GM18505 (cell line): ENCODE data around the gene CAMK1D.

Experiments
- ATAC-seq: cut with Tn5 transposase; IDR thresholded peaks from one replicate; pipeline ENCODE4 v1.9.1; 2021; ENCODE audit not compliant: unreplicated experiment
- POLR2A ChIP-seq: IDR thresholded peaks from 4 replicates; pipeline ENCODE4 v1.6.1; 2011; ENCODE audit warnings: borderline replicate concordance; ENCODE audit not compliant: insufficient read depth, insufficient read length; ENCODE audit errors: extremely low read depth

Gene CAMK1D

GRCh38 chr10:12743941-12744340 is 394.6 kb downstream of the CAMK1D start:
- no peak for TF ChIP-seq POLR2A
- ATAC-seq: no peak

DNA sequence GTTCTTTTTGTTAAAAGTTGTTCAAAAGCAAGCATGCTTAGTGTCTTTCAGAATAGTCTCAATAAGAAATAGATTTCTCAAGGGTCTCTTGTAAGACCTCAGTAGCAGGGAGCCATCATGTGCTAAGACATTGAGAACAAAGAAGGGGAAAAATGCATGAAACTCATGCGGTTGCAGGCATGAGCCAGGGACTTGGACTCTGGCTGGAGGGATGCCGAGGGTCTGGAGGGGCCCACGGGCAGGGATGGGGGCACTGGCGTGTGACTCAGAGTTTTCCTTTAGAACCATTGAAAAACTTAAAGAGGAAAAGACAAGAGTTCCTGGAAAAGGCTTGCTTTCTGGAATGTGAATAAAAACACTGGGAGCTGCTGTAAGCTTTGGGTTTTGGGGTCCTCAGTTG is 398.8 kb downstream of the CAMK1D start:
- no peak for TF ChIP-seq POLR2A
- no peak for ATAC-seq

GRCh38 chr10:12749760-12750478 is 400.6 kb downstream of the CAMK1D start:
- no peak for TF ChIP-seq POLR2A
- ATAC-seq: no peak

- TF ChIP-seq POLR2A: no peak
- ATAC-seq: no peak
Observed at GRCh38 chr10:12750526-12751201, 401.3 kb downstream of the CAMK1D start.

GRCh38 chr10:12755075-12755474 is 405.7 kb downstream of the CAMK1D start:
- no peak for ATAC-seq
- TF ChIP-seq POLR2A: no peak

DNA sequence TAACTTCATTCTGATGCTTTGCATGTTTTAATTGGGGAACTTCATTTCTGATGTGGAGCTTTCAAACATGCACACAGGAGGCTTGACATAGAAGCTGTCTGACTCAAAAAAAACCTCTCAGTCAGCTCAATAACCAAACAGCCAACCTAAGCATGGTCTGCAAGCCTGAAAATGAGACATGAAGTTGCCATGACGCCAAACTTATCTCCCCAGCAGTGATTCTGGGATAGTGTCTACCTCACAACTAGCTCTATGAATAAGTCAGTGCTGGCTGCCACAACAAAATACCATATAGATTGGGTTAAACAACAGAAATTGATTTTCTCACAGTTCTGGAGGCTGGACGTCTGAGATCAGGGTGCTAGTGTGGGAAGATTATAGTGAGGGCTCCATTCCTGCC is 408.0 kb downstream of the CAMK1D start:
- TF ChIP-seq POLR2A: no peak
- no peak for ATAC-seq

- no peak for TF ChIP-seq POLR2A
Observed at GRCh38 chr10:12758271-12758670, 408.9 kb downstream of the CAMK1D start.

GRCh38 chr10:12766223-12766622 is 416.9 kb downstream of the CAMK1D start:
- ATAC-seq: no peak
- no peak for TF ChIP-seq POLR2A

More at GRCh38 chr10:12758271-12758670, 408.9 kb downstream of the CAMK1D start:
- no peak for ATAC-seq

GRCh38 chr10:12768156-12769100 is 419.1 kb downstream of the CAMK1D start:
- no peak for ATAC-seq
- no peak for TF ChIP-seq POLR2A

GRCh38 chr10:12769323-12770044 is 420.1 kb downstream of the CAMK1D start:
- ATAC-seq: no peak
- no peak for TF ChIP-seq POLR2A

- TF ChIP-seq POLR2A: no peak
Observed at GRCh38 chr10:12771981-12772760, 422.8 kb downstream of the CAMK1D start.

More at GRCh38 chr10:12771981-12772760, 422.8 kb downstream of the CAMK1D start:
- no peak for ATAC-seq
